ENCODE data around the gene NALF2. TPM values are rescaled to one million over a fixed set of nuclear protein-coding genes. Genes with fewer than 3 reads are reported as not detected.

NALF2 gene
- total and polyA plus RNA-seq, 2 of the 13 experiments (the other 11 are each of a cell fraction or from before 2014, with no cell fraction given) = 2.2 to 4.0 TPM

DNA sequence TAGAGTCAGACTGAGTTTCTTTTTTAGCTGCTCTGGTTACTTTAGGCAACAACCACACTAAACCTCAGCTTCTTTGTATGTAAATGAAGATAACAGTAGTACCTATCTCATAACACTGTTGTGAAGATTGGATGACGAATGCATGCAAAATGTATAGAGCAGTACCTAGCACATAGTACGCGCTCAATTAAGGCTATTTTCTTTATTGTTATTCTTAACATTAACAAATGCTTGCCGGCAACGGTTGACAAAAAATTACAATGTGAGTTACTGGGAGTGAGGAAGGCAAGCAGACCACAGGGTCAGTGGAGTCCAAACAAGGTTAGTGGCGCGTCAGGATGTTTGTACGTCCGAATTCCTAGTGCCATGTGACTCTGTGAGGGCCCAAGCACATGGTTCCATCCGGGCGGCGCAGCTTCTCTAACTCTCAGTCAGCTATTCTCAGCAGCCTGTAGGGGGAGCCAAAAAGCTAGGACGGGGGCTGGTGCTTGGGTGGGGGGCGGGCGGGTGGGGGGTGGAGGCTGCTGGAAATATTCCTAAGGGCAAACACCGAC is 821 bp upstream of the NALF2 start (continued):
- TF ChIP-seq USF2 (IDR thresholded peaks at IDR 0.05; ENCODE audit: low read depth, low read length) (peak; percentile 57), USF2 (CRISPR knock-in tag; IDR thresholded peaks at IDR 0.05; ENCODE audit: borderline replicate concordance) (peak; percentile 59; the same call in 1 of the 2 replicates), MXI1 (IDR thresholded peaks at IDR 0.05; ENCODE audit: borderline replicate concordance, low read depth, low read length) (peak; percentile 81; the same call in 1 of the 3 replicates), ZNF564 (CRISPR knock-in tag; IDR thresholded peaks at IDR 0.05) (0 out of 2 replicates have a peak, but pooled peaks have one; percentile 18), ZC3H4 (CRISPR knock-in tag; IDR thresholded peaks at IDR 0.05; ENCODE audit: borderline replicate concordance) (no peak), ZMYM4 (CRISPR knock-in tag; IDR thresholded peaks at IDR 0.05) (peak; percentile 43; the same call in 1 of the 2 replicates), ZNF460 (CRISPR knock-in tag; IDR thresholded peaks at IDR 0.05; ENCODE audit: borderline replicate concordance) (no peak), REXO4 (CRISPR knock-in tag; IDR thresholded peaks at IDR 0.05; ENCODE audit: borderline replicate concordance) (no peak), HNF1B (CRISPR knock-in tag; IDR thresholded peaks at IDR 0.05) (no peak), NFYC (CRISPR knock-in tag; IDR thresholded peaks at IDR 0.05) (no peak), ZSCAN21 (CRISPR knock-in tag; IDR thresholded peaks at IDR 0.05; ENCODE audit: borderline replicate concordance) (no peak), ZNF672 (CRISPR knock-in tag; IDR thresholded peaks at IDR 0.05) (no peak), MBD4 (IDR thresholded peaks at IDR 0.05; ENCODE audit: borderline replicate concordance, low read length) (no peak), ZNF431 (CRISPR knock-in tag; IDR thresholded peaks at IDR 0.05; ENCODE audit: borderline replicate concordance, low read depth) (no peak), IRF2 (CRISPR knock-in tag; IDR thresholded peaks at IDR 0.05) (0 out of 2 replicates have a peak, but pooled peaks have one; percentile 24), GFI1 (CRISPR knock-in tag; IDR thresholded peaks at IDR 0.05; ENCODE audit: borderline replicate concordance) (no peak), CHCHD3 (CRISPR knock-in tag; IDR thresholded peaks at IDR 0.05) (no peak), ZNF644 (CRISPR knock-in tag; IDR thresholded peaks at IDR 0.05; ENCODE audit: low read depth) (0 out of 2 replicates have a peak, but pooled peaks have one; percentile 48), RFX5 (IDR thresholded peaks at IDR 0.05; ENCODE audit: low read depth, low read length) (no peak), SMC3 (IDR thresholded peaks at IDR 0.05; ENCODE audit: low read length) (no peak), PRMT3 (CRISPR knock-in tag; IDR thresholded peaks at IDR 0.05; ENCODE audit: borderline replicate concordance, low read depth) (no peak), RAD21 (CRISPR knock-in tag; IDR thresholded peaks at IDR 0.05) (no peak), FOXA3 (CRISPR knock-in tag; IDR thresholded peaks at IDR 0.05) (0 out of 2 replicates have a peak, but pooled peaks have one; percentile 15), TFDP2 (CRISPR knock-in tag; IDR thresholded peaks at IDR 0.05) (peak; percentile 27; the same call in 1 of the 2 replicates), JUN (CRISPR knock-in tag; IDR thresholded peaks at IDR 0.05) (no peak)
- TF ChIP-seq, protein P1, sequence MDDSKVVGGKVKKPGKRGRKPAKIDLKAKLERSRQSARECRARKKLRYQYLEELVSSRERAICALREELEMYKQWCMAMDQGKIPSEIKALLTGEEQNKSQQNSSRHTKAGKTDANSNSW (CRISPR knock-in tag; IDR thresholded peaks at IDR 0.05; ENCODE audit: borderline replicate concordance) = no peak

Data from HepG2 (cell line).